Mucosa of descending colon (tissue), 3 donors: Measurements from ENCODE around the gene GH2. TPM values are rescaled to one million over a fixed set of nuclear protein-coding genes. Genes with fewer than 3 reads are reported as not detected.
"Not testable (repeated sequence)": the region's sequence is repeated elsewhere in the genome, so short reads cannot be mapped to it uniquely, and the experiment has no call there.

Experiments used
- ATAC-seq: fragments of 200-7000 bp; cut with Tn5 transposase; one replicate; pipeline ENCODE4 v1.9.1; 2020; ENCODE audit warnings: mild to moderate bottlenecking, moderate library complexity
- DNase-seq, 3 donors: peaks; one replicate each; pipeline ENCODE4 v3.0.0-alpha.2; 2020
- H3K36me3 ChIP-seq: fragments of 200-600 bp; one replicate; pipeline ENCODE4 v1.8.0; 2021; ENCODE audit warnings: low read depth, mild to moderate bottlenecking
- H3K4me1 ChIP-seq: fragments of 200-600 bp; one replicate; pipeline ENCODE4 v1.8.0; 2021; ENCODE audit warnings: low read depth, mild to moderate bottlenecking
- H3K4me3 ChIP-seq: fragments of 200-600 bp; one replicate; pipeline ENCODE4 v1.8.0; 2021; ENCODE audit warnings: mild to moderate bottlenecking
- H3K9me3 ChIP-seq: fragments of 200-600 bp; one replicate; pipeline ENCODE4 v1.8.0; 2021; ENCODE audit warnings: mild to moderate bottlenecking
- CTCF ChIP-seq: fragments of 200-600 bp; IDR thresholded peaks from one replicate; pipeline ENCODE4 v1.8.0; 2022; ENCODE audit warnings: antibody characterized with exemption, mild to moderate bottlenecking
- intact Hi-C, 2 donors: fragments of 100-400 bp; cut with DNase I in 1 of 2; cut with micrococcal nuclease in 1 of 2; formaldehyde crosslinking; loops; one replicate each; pipeline versions ENCODE4 v1.11.0 to v1.11.1; 2022; cut with DNase I, micrococcal nuclease
- total RNA-seq, 3 donors: library from RNA; stranded (reverse); fragmentation: NEBNext Ultra II Directional in 2 of 3; extraction: Animal tissue kit (Norgen Biotek cat#: 25700) in 2 of 3; gene quantifications; one replicate each; pipeline versions ENCODE4 v1.2.1 to v1.2.4, GENCODE V29; 2021 to 2023
- donor health status: DM: no; HTN: no; CAD: no; lungs with moderate emphysema.
- donor health status: DM: no; HTN: no; CAD: no.
- donor health status: DM: no; HTN: yes; CAD: no.

The GH2 gene
- total RNA-seq, 3 donors from 2014 or later: not detected

- no peaks in the 10 kb centered on the region for H3K4me1 ChIP-seq
- intact Hi-C loops: loop anchor here in 1 of 2 donors (10.0 kb wide), 1 partner anchor 223 kb away; the partner anchor contains the start of gene ERN1
- DNase-seq (peak in 2 of 3 donors; percentile 18 to 63), ATAC-seq (peak; percentile 68)
- peak; percentile 76 for TF ChIP-seq CTCF
- no peaks in the 10 kb centered on the region for H3K36me3 ChIP-seq
- H3K9me3 ChIP-seq: no peaks in the 10 kb centered on the region
- H3K4me3 ChIP-seq: no peak overlapping the region
These were observed 29.9 kb upstream of the GH2 start for GRCh38 chr17:63911657-63912100.

- TF ChIP-seq CTCF: no peak
- Histone ChIP-seq H3K36me3 (no peaks in the 10 kb centered on the region), H3K4me1 (no peaks in the 10 kb centered on the region), H3K4me3 (no peak within 1 kb of the TSS), H3K9me3 (no peaks in the 10 kb centered on the region)
- DNase-seq (peak in 1 of 3 donors; percentile 31), ATAC-seq (no peak)
- intact Hi-C loops: loop anchor here in 1 of 2 donors (10.0 kb wide), 1 partner anchor 224 kb away; the partner anchor contains the start of gene ERN1
These were observed 29.4 kb upstream of the GH2 start, which contains the start of gene CSHL1 for GRCh38 chr17:63911041-63911635. Gene CSHL1, minus strand, starts transcription at chr17:63911258. Its CDS starts 62 bp downstream, at chr17:63911196.

- Histone ChIP-seq H3K36me3 (no peaks in the 10 kb centered on the region), H3K9me3 (no peaks in the 10 kb centered on the region), H3K4me1 (no peaks in the 10 kb centered on the region), H3K4me3 (no peak overlapping the region)
- DNase-seq: peak in 1 of 3 donors; percentile 19
- TF ChIP-seq CTCF: no peak
- intact Hi-C loops: loop anchor here in 1 of 2 donors (10.0 kb wide), 1 partner anchor 225 kb away; the partner anchor contains the start of gene ERN1
- ATAC-seq: no peak
These were observed 28.4 kb upstream of the GH2 start for GRCh38 chr17:63910096-63910495.

- H3K4me3 ChIP-seq, intact Hi-C loops, ATAC-seq: not testable (repeated sequence)
These were observed 27.8 kb upstream of the GH2 start for GRCh38 chr17:63909586-63909985.

GRCh38 chr17:63907161-63907778 lies 25.5 kb upstream of the GH2 start:
- H3K4me1 ChIP-seq, H3K9me3 ChIP-seq, H3K4me3 ChIP-seq, H3K36me3 ChIP-seq, ATAC-seq, intact Hi-C loops: not testable (repeated sequence)
- peak in 1 of 3 donors; percentile 3 for DNase-seq

More at GRCh38 chr17:63909586-63909985, 27.8 kb upstream of the GH2 start:
- DNase-seq: peak in 1 of 3 donors; percentile 15
- H3K9me3 ChIP-seq, H3K4me1 ChIP-seq, H3K36me3 ChIP-seq: not testable (repeated sequence)

- H3K4me1 ChIP-seq, intact Hi-C loops, ATAC-seq, H3K4me3 ChIP-seq, H3K9me3 ChIP-seq, H3K36me3 ChIP-seq: not testable (repeated sequence)
- peak in 1 of 3 donors; percentile 6 for DNase-seq
These were observed 23.1 kb upstream of the GH2 start for GRCh38 chr17:63904796-63905195.

GRCh38 chr17:63903787-63904201 lies 22.1 kb upstream of the GH2 start:
- H3K4me1 ChIP-seq, H3K4me3 ChIP-seq, H3K36me3 ChIP-seq, intact Hi-C loops, H3K9me3 ChIP-seq: not testable (repeated sequence)
- DNase-seq (peak in 2 of 3 donors; percentile 5 to 58), ATAC-seq (peak; percentile 54)

GRCh38 chr17:63901971-63902370 lies 20.2 kb upstream of the GH2 start:
- H3K9me3 ChIP-seq, H3K4me3 ChIP-seq, ATAC-seq, H3K4me1 ChIP-seq, DNase-seq, intact Hi-C loops, H3K36me3 ChIP-seq: not testable (repeated sequence)

- H3K36me3 ChIP-seq, H3K9me3 ChIP-seq, H3K4me3 ChIP-seq, ATAC-seq, intact Hi-C loops, DNase-seq, H3K4me1 ChIP-seq: not testable (repeated sequence)
These were observed 17.4 kb upstream of the GH2 start for GRCh38 chr17:63898899-63899798.

GRCh38 chr17:63896524-63897354 lies 15.0 kb upstream of the GH2 start, which contains the start of gene CSH1:
Gene CSH1, minus strand, starts transcription at chr17:63896574. Its CDS starts 63 bp downstream, at chr17:63896511.
- DNase-seq, ATAC-seq, H3K4me3 ChIP-seq, H3K4me1 ChIP-seq, H3K9me3 ChIP-seq, intact Hi-C loops, H3K36me3 ChIP-seq: not testable (repeated sequence)
